Osteoblast (primary cell): Measurements from ENCODE around the gene TMIGD2. TPM values are rescaled to one million over a fixed set of nuclear protein-coding genes. Genes with fewer than 3 reads are reported as not detected.

Experiments used
- DNase-seq: peaks from one replicate; pipeline ENCODE4 v3.0.0; 2011; ENCODE audit warnings: low spot score, mixed read lengths; ENCODE audit not compliant: insufficient read length; ENCODE audit errors: missing footprints
- H2AFZ ChIP-seq: 2 replicates; pipeline ENCODE4 v1.6.0; 2011; ENCODE audit warnings: mild to moderate bottlenecking, low read length
- H3K27ac ChIP-seq: 2 replicates; pipeline ENCODE4 v1.5.1; 2011; ENCODE audit warnings: mild to moderate bottlenecking, low read depth, low read length, moderate library complexity
- H3K27me3 ChIP-seq: 2 replicates; pipeline ENCODE4 v1.6.0; 2012; ENCODE audit warnings: mild to moderate bottlenecking, control low read depth, inconsistent platforms, low read length, moderate library complexity; ENCODE audit not compliant: insufficient read depth
- H3K36me3 ChIP-seq: 2 replicates; pipeline ENCODE4 v1.5.1; 2011; ENCODE audit warnings: mild to moderate bottlenecking, low read length, control low read depth, moderate library complexity; ENCODE audit not compliant: insufficient read depth
- H3K4me1 ChIP-seq: 2 replicates; pipeline ENCODE4 v1.5.1; 2011; ENCODE audit warnings: mild to moderate bottlenecking, low read length, control low read depth, moderate library complexity; ENCODE audit not compliant: insufficient read depth
- H3K4me2 ChIP-seq: 2 replicates; pipeline ENCODE4 v1.6.0; 2011; ENCODE audit warnings: mild to moderate bottlenecking, low read length; ENCODE audit not compliant: insufficient read depth
- H3K4me3 ChIP-seq: fragments of 200-600 bp; sonication (generic); 3 replicates; pipeline ENCODE4 v1.5.1; 2012; ENCODE audit warnings: mild to moderate bottlenecking, low read length, inconsistent platforms; ENCODE audit not compliant: insufficient read depth
- H3K79me2 ChIP-seq: 2 replicates; pipeline ENCODE4 v1.6.0; 2012; ENCODE audit warnings: mild to moderate bottlenecking, low read length, control low read depth, inconsistent platforms; ENCODE audit not compliant: insufficient read depth
- H3K9me3 ChIP-seq: 2 replicates; pipeline ENCODE4 v1.5.1; 2011; ENCODE audit warnings: low read depth, low read length, control low read depth
- H4K20me1 ChIP-seq: 2 replicates; pipeline ENCODE4 v1.6.0; 2012; ENCODE audit warnings: mild to moderate bottlenecking, low read length, control low read depth; ENCODE audit not compliant: insufficient read depth
- CTCF ChIP-seq: IDR thresholded peaks from 2 replicates; pipeline ENCODE4 v1.5.1; 2011; ENCODE audit warnings: mild to moderate bottlenecking, low read depth, low read length, moderate library complexity; ENCODE audit errors: extremely low read depth
- total RNA-seq: library from RNA; depleted of rRNA; stranded (reverse); fragments of >200 nt; gene quantifications from 2 replicates; pipeline ENCODE4 v1.2.3, GENCODE V29; 2012

The TMIGD2 gene
- total RNA-seq, 1 donor: not detected

DNA sequence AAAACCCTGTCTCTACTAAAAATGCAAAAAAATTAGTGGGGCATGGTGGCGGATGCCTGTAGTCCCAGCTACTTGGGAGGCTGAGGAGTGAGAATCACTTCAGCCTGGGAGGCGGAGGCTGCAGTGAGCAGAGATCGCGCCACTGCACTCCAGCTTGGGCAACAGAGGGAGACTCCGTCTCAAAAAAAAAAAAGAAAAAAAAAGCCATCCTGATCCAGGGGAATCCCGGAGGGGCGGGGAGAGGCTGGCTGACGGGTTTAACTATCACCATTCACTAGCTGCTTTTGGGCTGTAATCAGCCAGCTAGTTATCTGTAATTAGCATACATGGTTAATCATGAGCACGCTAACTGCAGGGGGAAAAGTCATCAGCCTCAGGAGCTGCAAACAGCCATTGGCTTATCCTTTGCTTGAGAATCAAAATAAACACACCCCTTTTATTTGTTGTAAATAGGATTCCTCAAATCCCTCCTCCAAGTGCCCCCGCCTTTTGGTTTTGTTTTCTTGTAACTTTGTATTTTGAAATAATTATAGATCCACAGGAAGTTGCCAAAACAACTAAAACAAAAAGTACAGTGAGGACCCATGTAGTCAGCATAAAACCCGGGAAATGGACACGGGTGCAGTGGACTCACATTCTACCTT is 11.8 kb upstream of the TMIGD2 start:
- Histone ChIP-seq H3K4me3 (no peak overlapping the region), H3K4me2 (no peak overlapping the region), H4K20me1 (no peaks in the 10 kb centered on the region), H2AFZ (peak overlapping the region; percentile 59), H3K36me3 (no peaks in the 10 kb centered on the region), H3K27ac (no peak overlapping the region), H3K4me1 (no peaks in the 10 kb centered on the region), H3K9me3 (no peaks in the 10 kb centered on the region), H3K79me2 (no peaks in the 10 kb centered on the region), H3K27me3 (no peaks in the 10 kb centered on the region)
- TF ChIP-seq CTCF: no peak
- peak; percentile 65 for DNase-seq

DNA sequence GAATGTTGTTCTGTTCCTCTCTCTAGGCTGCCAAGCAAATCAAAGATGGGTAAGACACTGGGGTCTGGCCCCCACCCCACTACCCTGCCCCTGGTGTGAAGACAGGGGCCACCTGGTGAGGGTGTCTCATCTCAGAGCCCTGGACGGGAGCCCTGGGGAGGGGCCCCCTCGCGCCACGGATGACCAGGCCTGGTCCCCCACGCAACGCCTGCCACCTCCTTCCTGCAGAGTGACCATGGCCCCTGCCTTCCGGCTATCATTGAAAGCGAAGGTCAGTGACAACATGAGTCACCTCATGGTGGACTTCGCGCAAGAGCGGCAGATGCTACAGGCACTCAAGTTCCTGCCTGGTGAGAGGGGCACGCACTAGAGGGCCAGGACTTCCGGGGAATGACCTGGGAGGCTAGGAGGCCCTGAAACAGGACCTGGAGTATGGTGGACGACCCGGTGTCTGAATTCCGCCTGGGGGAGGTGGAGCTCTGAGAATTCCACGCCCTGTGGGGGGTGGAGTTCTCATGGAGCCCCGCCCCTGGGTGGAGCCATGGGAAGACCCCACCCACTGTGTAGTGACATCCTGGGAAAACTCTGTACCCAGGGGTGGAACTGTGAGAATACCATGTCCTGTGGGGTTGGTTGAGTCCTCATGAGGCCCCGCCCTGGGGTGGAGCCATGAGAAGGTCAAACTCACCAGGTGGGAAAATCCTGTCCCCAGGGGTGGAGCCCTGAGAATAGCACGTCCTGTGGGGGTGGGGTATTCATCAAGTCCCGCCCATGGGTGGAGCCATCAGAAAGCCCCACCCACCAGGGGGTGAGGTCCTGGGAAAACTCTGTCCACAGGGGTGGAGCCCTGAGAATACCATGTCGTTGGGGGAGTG is 8.3 kb upstream of the TMIGD2 start:
- H3K36me3 ChIP-seq: no peaks in the 10 kb centered on the region
- H3K27ac ChIP-seq: no peak overlapping the region
- no peaks in the 10 kb centered on the region for H3K79me2 ChIP-seq
- TF ChIP-seq CTCF: no peak
- H4K20me1 ChIP-seq: no peaks in the 10 kb centered on the region
- no peak overlapping the region for H3K4me3 ChIP-seq
- H2AFZ ChIP-seq: no peak overlapping the region
- no peaks in the 10 kb centered on the region for H3K4me1 ChIP-seq
- H3K27me3 ChIP-seq: no peaks in the 10 kb centered on the region
- H3K9me3 ChIP-seq: no peaks in the 10 kb centered on the region
- peak; percentile 78 for DNase-seq
- no peak overlapping the region for H3K4me2 ChIP-seq

GRCh38 chr19:4305659-4306058 is 3.5 kb upstream of the TMIGD2 start:
- Histone ChIP-seq H3K4me2 (no peak overlapping the region), H3K79me2 (no peaks in the 10 kb centered on the region), H3K27me3 (no peaks in the 10 kb centered on the region), H2AFZ (no peak overlapping the region), H3K36me3 (no peaks in the 10 kb centered on the region), H3K4me3 (no peak overlapping the region), H3K9me3 (no peaks in the 10 kb centered on the region), H4K20me1 (no peaks in the 10 kb centered on the region), H3K27ac (no peak overlapping the region), H3K4me1 (no peaks in the 10 kb centered on the region)
- DNase-seq: no peak
- no peak for TF ChIP-seq CTCF

DNA sequence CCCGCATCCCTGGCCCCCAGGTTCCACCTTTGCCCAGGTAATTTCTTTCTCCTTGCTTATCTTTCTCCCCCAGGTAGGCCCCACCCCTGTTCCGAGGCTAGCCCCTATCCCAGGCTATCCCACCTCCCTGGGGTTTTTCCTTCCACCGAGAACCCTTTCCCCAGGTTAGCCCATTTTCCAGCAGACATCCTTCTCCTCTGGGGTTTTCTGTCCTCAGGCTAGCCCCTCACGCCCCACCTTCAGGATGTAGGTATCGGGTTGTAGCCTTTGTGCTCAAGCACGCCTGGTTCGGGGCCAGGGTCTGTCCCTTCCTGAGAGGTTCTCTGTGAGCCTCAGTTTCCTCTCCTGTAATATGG is 3.0 kb upstream of the TMIGD2 start:
- H3K9me3 ChIP-seq: no peaks in the 10 kb centered on the region
- no peaks in the 10 kb centered on the region for H3K4me1 ChIP-seq
- no peak overlapping the region for H3K4me2 ChIP-seq
- H3K27ac ChIP-seq: no peak overlapping the region
- no peaks in the 10 kb centered on the region for H4K20me1 ChIP-seq
- no peak overlapping the region for H3K4me3 ChIP-seq
- no peaks in the 10 kb centered on the region for H3K79me2 ChIP-seq
- no peaks in the 10 kb centered on the region for H3K27me3 ChIP-seq
- H3K36me3 ChIP-seq: no peaks in the 10 kb centered on the region
- TF ChIP-seq CTCF: no peak
- no peak for DNase-seq
- no peak overlapping the region for H2AFZ ChIP-seq
